VCaP (cell line): ENCODE measurements around the gene FAM53B.

Experiments
- H3K27ac ChIP-seq: fragments of 450-650 bp; 2 replicates; pipeline ENCODE4 v1.5.1; 2017
- TF ChIP-seq, protein P1 (sequence below): fragments of 450-650 bp; conservative IDR thresholded peaks from 2 replicates; pipeline ENCODE4 v1.5.1; 2017; ENCODE audit warnings: mild to moderate bottlenecking, moderate library complexity

The FAM53B gene

DNA sequence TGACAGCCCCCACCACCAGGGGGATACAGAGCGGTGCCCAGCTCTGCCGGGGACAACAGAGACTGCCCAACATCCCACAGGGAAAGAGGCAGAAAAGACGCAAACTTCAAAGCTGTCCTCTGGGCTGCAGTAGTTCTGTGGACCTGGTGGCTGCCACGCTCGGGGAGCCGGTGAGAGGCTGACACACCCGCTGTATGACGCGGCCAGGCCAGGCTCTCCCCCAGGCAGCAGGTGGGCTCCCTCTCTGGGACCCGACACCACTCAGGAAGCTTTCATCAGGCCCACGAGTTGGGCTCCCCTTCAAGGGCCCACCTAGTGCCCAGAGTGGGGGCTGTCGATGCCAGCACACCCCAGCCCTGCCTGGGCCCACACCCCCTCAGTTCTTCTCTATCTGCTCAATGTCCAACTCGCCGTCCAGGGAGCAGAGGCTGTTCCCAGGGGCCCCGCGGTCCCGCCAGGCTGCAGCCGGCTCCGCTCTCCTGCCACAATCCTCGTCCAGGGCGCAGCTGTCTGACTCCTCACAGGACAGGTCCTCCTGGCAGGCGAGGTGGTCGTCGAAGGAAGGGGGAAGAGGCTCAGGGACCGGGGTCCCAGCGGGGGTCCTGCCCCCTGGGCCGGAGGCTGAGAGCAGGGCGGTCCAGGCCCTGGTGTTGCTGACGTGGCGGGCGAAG is 121.2 kb downstream of the FAM53B start:
- no peak overlapping the region for H3K27ac ChIP-seq
- TF ChIP-seq, protein P1, sequence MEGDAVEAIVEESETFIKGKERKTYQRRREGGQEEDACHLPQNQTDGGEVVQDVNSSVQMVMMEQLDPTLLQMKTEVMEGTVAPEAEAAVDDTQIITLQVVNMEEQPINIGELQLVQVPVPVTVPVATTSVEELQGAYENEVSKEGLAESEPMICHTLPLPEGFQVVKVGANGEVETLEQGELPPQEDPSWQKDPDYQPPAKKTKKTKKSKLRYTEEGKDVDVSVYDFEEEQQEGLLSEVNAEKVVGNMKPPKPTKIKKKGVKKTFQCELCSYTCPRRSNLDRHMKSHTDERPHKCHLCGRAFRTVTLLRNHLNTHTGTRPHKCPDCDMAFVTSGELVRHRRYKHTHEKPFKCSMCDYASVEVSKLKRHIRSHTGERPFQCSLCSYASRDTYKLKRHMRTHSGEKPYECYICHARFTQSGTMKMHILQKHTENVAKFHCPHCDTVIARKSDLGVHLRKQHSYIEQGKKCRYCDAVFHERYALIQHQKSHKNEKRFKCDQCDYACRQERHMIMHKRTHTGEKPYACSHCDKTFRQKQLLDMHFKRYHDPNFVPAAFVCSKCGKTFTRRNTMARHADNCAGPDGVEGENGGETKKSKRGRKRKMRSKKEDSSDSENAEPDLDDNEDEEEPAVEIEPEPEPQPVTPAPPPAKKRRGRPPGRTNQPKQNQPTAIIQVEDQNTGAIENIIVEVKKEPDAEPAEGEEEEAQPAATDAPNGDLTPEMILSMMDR: no peak

DNA sequence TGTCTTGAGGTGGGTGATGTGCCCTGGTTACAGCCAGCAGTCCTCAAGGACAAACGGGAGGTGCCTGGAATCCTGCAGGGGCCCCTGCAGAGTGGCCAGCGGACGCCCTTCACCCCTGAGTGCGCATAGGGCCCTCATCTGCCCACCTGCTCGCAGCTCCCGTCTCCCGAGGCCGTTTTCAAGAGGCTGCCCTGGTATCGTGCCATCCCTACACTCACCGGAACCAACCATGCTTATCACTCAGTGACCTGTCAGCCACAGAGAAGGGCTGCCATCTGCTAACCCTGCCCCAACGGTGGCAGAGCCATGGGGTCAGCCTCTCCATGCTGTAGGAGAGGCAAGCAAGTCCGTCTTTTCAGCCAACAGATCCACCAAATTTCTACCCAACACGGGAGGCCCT is 122.0 kb downstream of the FAM53B start:
- H3K27ac ChIP-seq: no peak overlapping the region
- TF ChIP-seq, protein P1: no peak

DNA sequence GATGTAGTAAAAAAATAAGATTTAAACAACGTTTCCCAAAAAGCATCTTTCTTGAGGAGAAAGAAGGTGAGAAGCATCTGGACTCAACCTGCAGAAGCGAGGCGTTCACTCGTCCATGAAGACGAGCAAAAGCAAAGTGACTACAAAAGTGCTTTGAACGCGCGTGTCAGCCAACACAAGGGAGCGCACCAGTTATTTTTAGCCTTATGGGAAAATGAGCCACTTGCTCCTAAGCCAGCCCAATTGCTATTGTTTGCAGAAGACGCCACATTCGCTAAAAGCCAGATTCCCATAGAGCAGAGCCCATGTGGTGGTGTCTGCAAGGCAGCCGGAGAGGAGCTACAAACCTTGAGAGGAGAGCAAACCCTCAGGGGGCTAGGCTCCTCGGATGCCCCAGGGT is 122.5 kb downstream of the FAM53B start:
- TF ChIP-seq, protein P1: no peak
- H3K27ac ChIP-seq: no peak overlapping the region

GRCh38 chr10:124619802-124620490 is 124.2 kb downstream of the FAM53B start:
- H3K27ac ChIP-seq: no peak overlapping the region
- TF ChIP-seq, protein P1: no peak

- H3K27ac ChIP-seq: no peak overlapping the region
- TF ChIP-seq, protein P1: no peak
Measured at GRCh38 chr10:124619195-124619594, 125.0 kb downstream of the FAM53B start.

GRCh38 chr10:124618470-124619073 is 125.6 kb downstream of the FAM53B start:
- TF ChIP-seq, protein P1: no peak
- no peak overlapping the region for H3K27ac ChIP-seq

DNA sequence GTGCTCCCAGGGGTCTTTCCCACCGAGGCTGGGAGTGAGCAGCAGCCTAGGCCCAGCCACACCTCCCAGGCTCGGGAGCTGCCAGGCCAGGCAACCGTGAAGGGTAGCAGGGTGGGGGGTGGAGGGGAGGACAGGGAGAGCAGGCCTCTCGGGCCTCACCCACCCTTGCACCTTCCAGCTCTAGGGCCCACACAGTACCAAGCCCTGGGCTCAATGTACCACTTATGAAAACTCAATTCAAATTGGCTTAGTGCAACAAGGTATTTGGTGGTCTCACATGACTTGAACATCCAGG is 127.4 kb downstream of the FAM53B start:
- TF ChIP-seq, protein P1: no peak
- H3K27ac ChIP-seq: no peak overlapping the region
